ENCODE data around the gene TMEM61. TPM values are rescaled to one million over a fixed set of nuclear protein-coding genes. Genes with fewer than 3 reads are reported as not detected.

Gene TMEM61
- total RNA-seq, 4 donors from 2014 or later, result 1.7 to 6.3 (median 4.1) TPM

DNA sequence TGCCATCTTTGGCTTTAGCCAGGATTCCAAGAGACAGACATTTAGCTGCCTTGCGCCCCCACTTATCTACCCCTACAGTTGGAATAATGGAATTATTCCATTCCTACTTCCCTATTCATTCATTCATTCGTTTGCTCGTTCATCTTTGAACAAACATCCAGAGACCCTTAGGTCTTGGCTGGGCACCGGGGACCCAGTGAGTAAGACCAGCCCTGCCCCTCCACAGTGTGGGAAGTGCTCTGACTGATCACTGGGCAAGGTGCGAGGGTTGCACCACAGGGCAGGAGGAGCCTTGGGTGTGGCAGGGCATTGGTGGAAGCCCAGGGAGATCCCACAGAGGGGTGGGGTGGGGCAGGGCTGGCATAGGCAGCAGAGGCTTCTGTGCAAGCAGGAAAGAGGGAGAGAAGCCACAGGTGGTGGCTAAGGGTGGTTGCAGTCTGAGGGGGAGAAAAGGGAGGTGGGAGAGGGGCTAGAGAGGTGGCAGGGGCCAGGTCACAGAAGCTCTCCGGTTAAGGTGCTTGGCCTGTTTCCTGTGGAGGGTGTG, 35.0 kb upstream of the TMEM61 start:
- Histone ChIP-seq H3K36me3 (no peaks in the 10 kb centered on the region), H3K27me3 (no peaks in the 10 kb centered on the region), H3K27ac (peak overlapping the region; percentile 25), H3K4me1 (peaks cover 22% of the 10 kb centered on the region), H3K9me3 (no peaks in the 10 kb centered on the region), H3K4me3 (no peak overlapping the region)
- 38% methylated on average over 6 of the region's 6 CpGs for WGBS
- DNase-seq (ENCODE audit: low spot score in 2 of 2), result peak in 1 of 2 donors; percentile 72
- TF ChIP-seq, protein P1, sequence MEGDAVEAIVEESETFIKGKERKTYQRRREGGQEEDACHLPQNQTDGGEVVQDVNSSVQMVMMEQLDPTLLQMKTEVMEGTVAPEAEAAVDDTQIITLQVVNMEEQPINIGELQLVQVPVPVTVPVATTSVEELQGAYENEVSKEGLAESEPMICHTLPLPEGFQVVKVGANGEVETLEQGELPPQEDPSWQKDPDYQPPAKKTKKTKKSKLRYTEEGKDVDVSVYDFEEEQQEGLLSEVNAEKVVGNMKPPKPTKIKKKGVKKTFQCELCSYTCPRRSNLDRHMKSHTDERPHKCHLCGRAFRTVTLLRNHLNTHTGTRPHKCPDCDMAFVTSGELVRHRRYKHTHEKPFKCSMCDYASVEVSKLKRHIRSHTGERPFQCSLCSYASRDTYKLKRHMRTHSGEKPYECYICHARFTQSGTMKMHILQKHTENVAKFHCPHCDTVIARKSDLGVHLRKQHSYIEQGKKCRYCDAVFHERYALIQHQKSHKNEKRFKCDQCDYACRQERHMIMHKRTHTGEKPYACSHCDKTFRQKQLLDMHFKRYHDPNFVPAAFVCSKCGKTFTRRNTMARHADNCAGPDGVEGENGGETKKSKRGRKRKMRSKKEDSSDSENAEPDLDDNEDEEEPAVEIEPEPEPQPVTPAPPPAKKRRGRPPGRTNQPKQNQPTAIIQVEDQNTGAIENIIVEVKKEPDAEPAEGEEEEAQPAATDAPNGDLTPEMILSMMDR (IDR thresholded peaks at IDR 0.05), result no peak
- TF ChIP-seq POLR2AphosphoS5 (IDR thresholded peaks at IDR 0.05) (no peak), EP300 (IDR thresholded peaks at IDR 0.05) (no peak), POLR2A (IDR thresholded peaks at IDR 0.05) (no peak)

DNA sequence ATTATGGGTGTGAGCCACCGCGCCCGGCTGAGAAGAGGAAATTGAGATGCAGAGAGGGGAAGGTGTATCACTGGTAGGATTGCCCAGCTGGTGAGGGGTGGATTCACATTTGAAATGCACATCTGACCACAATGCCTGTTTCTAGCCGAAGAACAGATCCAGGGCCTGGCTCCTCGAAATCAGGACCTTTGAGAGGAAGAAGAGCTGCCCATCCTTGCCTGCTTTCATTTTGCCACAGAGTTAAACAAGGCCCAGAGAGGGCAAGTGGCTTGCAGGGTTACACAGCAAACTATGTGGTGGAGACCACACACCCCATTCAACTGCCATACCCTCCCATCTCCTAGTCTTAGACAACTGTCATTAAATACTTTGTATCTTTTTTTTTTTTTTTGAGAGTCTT, 32.9 kb upstream of the TMEM61 start:
- WGBS, result 92% methylated on average over 5 of the region's 5 CpGs

DNA sequence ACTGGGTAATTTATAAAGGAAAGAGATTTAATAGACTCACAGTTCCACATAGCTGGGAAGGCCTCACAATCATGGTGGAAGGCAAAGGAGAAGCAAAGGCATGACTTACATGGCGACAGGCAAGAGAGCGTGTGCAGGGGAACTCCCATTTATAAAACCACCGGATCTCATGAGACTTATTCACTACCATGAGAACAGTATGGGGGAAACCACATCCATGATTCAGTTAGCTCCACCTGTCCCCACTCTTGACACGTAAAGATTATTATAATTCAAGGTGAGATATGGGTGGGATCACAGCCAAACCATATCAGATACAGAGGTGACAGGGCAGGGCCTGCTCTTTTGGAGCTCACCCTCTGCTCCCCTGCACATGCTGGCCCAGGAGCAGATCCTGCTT, 31.4 kb upstream of the TMEM61 start:
- Histone ChIP-seq H3K4me3 (no peak overlapping the region), H3K9me3 (no peaks in the 10 kb centered on the region), H3K36me3 (no peaks in the 10 kb centered on the region), H3K27me3 (no peaks in the 10 kb centered on the region), H3K4me1 (peaks cover 24% of the 10 kb centered on the region), H3K27ac (no peak overlapping the region)
- TF ChIP-seq POLR2AphosphoS5 (IDR thresholded peaks at IDR 0.05) (no peak), POLR2A (IDR thresholded peaks at IDR 0.05) (no peak), EP300 (IDR thresholded peaks at IDR 0.05) (no peak)
- TF ChIP-seq, protein P1 (IDR thresholded peaks at IDR 0.05), result no peak
- WGBS, result 65% methylated on average over 4 of the region's 4 CpGs
- no peak for DNase-seq (ENCODE audit: low spot score in 2 of 2)

More for the DNA sequence above, 32.9 kb upstream of the TMEM61 start:
- no peaks in the 10 kb centered on the region for H3K36me3 ChIP-seq
- H3K4me3 ChIP-seq, result no peak overlapping the region
- no peaks in the 10 kb centered on the region for H3K27me3 ChIP-seq
- no peak for DNase-seq (ENCODE audit: low spot score in 2 of 2)
- H3K9me3 ChIP-seq, result no peaks in the 10 kb centered on the region
- H3K4me1 ChIP-seq, result peaks cover 24% of the 10 kb centered on the region
- TF ChIP-seq, protein P1 (IDR thresholded peaks at IDR 0.05), result no peak
- TF ChIP-seq POLR2A (IDR thresholded peaks at IDR 0.05), result no peak
- H3K27ac ChIP-seq, result no peak overlapping the region

DNA sequence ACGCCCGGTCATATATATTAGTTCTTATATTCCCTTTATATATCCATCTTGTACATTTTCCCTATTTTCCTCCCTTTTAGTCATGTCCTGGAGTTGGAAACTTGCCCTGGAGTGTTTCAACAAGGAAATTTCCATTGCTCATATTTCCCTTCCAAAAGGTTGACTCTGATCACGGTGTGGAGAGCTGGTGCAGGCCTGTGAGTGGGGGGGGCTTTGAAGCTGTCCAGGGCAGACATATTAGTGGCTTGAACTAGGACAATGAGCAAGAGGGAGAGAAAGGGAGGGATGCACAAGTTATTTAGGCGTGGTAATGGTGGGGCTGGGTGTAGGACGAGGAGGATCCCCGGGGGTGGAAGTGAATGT, 30.4 kb upstream of the TMEM61 start:
- 61% methylated on average over 6 of the region's 6 CpGs for WGBS
- Histone ChIP-seq H3K4me1 (peaks cover 20% of the 10 kb centered on the region), H3K9me3 (no peaks in the 10 kb centered on the region), H3K4me3 (no peak overlapping the region), H3K27ac (peak overlapping the region; percentile 31), H3K36me3 (no peaks in the 10 kb centered on the region), H3K27me3 (no peaks in the 10 kb centered on the region)
- TF ChIP-seq POLR2A (IDR thresholded peaks at IDR 0.05) (no peak), POLR2AphosphoS5 (IDR thresholded peaks at IDR 0.05) (no peak), EP300 (IDR thresholded peaks at IDR 0.05) (no peak)
- TF ChIP-seq, protein P1 (IDR thresholded peaks at IDR 0.05), result no peak
- no peak for DNase-seq (ENCODE audit: low spot score in 2 of 2)

DNA sequence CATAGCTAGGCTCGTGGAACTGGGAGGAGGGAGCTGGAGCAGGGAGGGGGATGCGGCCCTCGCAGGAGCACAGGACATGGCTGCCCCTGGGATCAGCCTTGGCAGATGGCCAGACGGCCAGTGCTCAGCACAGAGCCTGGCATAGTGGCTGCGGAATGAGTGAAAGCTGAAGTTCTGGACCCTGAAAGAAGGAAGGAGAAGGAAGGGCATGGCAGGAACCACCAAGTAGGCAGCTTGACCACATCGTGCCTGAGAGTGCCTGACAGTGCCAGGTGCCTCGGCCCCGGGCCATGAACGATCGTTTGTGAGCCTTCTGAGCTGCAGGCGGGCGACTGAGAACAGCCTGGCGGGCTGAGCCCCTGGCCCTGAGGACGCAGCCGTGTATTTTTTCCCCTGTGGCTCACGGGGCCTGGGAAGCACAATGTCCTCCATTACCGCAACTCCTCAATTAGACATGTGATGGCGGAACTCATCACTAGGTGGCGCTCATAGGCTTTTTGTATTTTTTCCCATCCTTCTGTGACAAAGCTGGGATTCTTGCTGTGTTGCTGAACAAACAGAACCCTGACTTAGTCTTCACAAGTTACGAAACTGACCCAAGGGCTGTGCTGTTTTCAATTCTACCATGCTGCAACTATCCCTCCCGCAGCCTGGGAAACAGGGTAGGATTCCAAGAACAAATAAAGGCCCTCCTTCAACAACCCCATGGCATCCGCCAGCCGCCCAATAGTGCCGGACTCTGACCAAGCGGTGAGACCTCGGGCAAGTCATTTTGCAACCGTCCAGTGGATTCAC, 29.9 kb upstream of the TMEM61 start:
- H3K27me3 ChIP-seq, result no peaks in the 10 kb centered on the region
- H3K4me1 ChIP-seq, result peaks cover 15% of the 10 kb centered on the region
- peak in 1 of 2 donors; percentile 79 for DNase-seq (ENCODE audit: low spot score in 2 of 2)
- TF ChIP-seq POLR2A (IDR thresholded peaks at IDR 0.05), result no peak
- TF ChIP-seq, protein P1 (IDR thresholded peaks at IDR 0.05), result peak; percentile 60 to 70
- H3K9me3 ChIP-seq, result no peaks in the 10 kb centered on the region
- H3K36me3 ChIP-seq, result no peaks in the 10 kb centered on the region
- WGBS, result 28% methylated on average over 22 of the region's 27 CpGs
- H3K27ac ChIP-seq, result peak overlapping the region; percentile 31
- H3K4me3 ChIP-seq, result peak overlapping the region; percentile 18
